ENCODE data around the gene RAD17. TPM values are rescaled to one million over a fixed set of nuclear protein-coding genes. Genes with fewer than 3 reads are reported as not detected.

RAD17 gene
- total RNA-seq, 4 donors from 2014 or later = 13.0 to 21.1 (median 15.0) TPM

- no peaks in the 10 kb centered on the region for H3K27me3 ChIP-seq
- no peak overlapping the region for H3K27ac ChIP-seq
- no peak for DNase-seq (ENCODE audit: low spot score in 2 of 2)
- TF ChIP-seq, protein P1, sequence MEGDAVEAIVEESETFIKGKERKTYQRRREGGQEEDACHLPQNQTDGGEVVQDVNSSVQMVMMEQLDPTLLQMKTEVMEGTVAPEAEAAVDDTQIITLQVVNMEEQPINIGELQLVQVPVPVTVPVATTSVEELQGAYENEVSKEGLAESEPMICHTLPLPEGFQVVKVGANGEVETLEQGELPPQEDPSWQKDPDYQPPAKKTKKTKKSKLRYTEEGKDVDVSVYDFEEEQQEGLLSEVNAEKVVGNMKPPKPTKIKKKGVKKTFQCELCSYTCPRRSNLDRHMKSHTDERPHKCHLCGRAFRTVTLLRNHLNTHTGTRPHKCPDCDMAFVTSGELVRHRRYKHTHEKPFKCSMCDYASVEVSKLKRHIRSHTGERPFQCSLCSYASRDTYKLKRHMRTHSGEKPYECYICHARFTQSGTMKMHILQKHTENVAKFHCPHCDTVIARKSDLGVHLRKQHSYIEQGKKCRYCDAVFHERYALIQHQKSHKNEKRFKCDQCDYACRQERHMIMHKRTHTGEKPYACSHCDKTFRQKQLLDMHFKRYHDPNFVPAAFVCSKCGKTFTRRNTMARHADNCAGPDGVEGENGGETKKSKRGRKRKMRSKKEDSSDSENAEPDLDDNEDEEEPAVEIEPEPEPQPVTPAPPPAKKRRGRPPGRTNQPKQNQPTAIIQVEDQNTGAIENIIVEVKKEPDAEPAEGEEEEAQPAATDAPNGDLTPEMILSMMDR (IDR thresholded peaks at IDR 0.05) = no peak
- TF ChIP-seq EP300 (IDR thresholded peaks at IDR 0.05) (no peak), POLR2A (IDR thresholded peaks at IDR 0.05) (no peak), POLR2AphosphoS5 (IDR thresholded peaks at IDR 0.05) (no peak)
- WGBS = 90% methylated on average over 1 of the region's 1 CpG
- H3K4me1 ChIP-seq = no peaks in the 10 kb centered on the region
- no peaks in the 10 kb centered on the region for H3K9me3 ChIP-seq
- H3K36me3 ChIP-seq = no peaks in the 10 kb centered on the region
- no peak overlapping the region for H3K4me3 ChIP-seq
These were observed 92.6 kb downstream of the RAD17 start for GRCh38 chr5:69462170-69462569.

Other genes with a start within 250 kb of the RAD17 start
- gene CCNB1, start 202.7 kb upstream of the RAD17 start, total RNA-seq = 10 to 100 TPM in 2 of 4 donors, 1 to 10 TPM in 2; 8.5 to 19.9 (median 10.8) TPM
- gene CENPH, start 180.2 kb upstream of the RAD17 start, total RNA-seq = 1 to 10 TPM; 5.4 to 8.5 (median 6.5) TPM
- 10 to 100 TPM; 25.7 to 37.2 (median 31.2) TPM for gene CDK7, start 134.9 kb upstream of the RAD17 start, total RNA-seq
- gene CCDC125, start 37.0 kb upstream of the RAD17 start, total RNA-seq = 10 to 100 TPM in 1 of 4 donors, 1 to 10 TPM in 3; 5.5 to 17.7 (median 6.6) TPM
- gene AK6, start 298 bp upstream of the RAD17 start, total RNA-seq = 10 to 100 TPM; 14.0 to 43.6 (median 19.4) TPM
- gene TAF9, start 298 bp upstream of the RAD17 start, total RNA-seq = 10 to 100 TPM; 31.4 to 42.0 (median 39.2) TPM
- gene MARVELD2, start 45.3 kb downstream of the RAD17 start, total RNA-seq = 10 to 100 TPM; 22.5 to 29.4 (median 26.0) TPM
- gene OCLN, start 123.0 kb downstream of the RAD17 start, total RNA-seq = 10 to 100 TPM; 31.4 to 56.9 (median 45.4) TPM
- 10 to 100 TPM; 12.0 to 18.5 (median 16.9) TPM for gene GTF2H2C, start 190.4 kb downstream of the RAD17 start, total RNA-seq